Activated gamma-delta T cell treated with anti-CD3 and anti-CD28 coated beads, Interleukin-2, amount 50 U/mL, for 16 hours (primary cell): ENCODE results near the gene RYR3.

Experiments
- DNase-seq: peaks from one replicate; pipeline ENCODE4 v3.0.0-alpha.2; 2020; ENCODE audit warnings: low read depth

The RYR3 gene

GRCh38 chr15:33310481-33311311 lies at the start of gene RYR3:
Gene RYR3, plus strand, starts transcription at chr15:33310967. Its CDS starts 79 bp downstream, at chr15:33311046.
- no peak for DNase-seq

DNA sequence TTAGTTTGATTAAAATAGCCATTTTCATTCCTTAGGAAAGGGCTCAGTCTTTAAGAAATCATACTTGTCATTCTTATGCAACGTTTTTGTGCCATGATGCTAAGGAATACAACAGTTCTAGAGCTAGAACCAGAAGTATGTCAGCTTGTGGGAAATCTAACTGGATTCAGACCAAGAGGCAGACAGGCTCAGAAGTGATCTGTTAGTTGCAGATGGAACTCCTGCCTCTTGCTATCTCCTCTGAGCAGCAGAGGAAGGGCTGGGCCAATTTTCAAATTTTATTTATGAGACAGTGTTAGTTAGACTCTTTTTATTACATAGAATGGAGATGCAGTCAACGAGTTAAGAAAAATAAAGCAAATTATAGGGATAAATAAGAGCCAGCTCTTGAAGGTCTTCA lies 48.5 kb upstream of the RYR3 start:
- DNase-seq: no peak

DNA sequence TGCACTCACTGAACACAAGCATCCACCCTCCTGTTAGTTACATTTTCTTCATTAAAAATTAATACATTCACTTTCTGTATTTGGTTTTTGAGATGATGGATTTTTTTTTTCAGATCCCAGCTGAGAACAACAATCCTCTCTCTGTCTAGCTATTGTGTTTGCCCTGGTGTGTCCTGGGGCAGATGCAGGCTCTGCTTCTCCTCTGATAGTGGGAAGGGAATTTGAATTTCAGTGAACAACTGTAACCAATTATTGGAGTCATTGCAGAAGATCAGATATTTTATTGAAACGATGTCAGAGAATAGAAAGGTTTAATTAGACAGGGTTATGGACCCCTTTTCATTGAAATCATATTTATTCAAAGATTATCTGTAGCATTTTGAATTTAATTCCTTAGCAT lies 33.1 kb upstream of the RYR3 start:
- DNase-seq: no peak

DNA sequence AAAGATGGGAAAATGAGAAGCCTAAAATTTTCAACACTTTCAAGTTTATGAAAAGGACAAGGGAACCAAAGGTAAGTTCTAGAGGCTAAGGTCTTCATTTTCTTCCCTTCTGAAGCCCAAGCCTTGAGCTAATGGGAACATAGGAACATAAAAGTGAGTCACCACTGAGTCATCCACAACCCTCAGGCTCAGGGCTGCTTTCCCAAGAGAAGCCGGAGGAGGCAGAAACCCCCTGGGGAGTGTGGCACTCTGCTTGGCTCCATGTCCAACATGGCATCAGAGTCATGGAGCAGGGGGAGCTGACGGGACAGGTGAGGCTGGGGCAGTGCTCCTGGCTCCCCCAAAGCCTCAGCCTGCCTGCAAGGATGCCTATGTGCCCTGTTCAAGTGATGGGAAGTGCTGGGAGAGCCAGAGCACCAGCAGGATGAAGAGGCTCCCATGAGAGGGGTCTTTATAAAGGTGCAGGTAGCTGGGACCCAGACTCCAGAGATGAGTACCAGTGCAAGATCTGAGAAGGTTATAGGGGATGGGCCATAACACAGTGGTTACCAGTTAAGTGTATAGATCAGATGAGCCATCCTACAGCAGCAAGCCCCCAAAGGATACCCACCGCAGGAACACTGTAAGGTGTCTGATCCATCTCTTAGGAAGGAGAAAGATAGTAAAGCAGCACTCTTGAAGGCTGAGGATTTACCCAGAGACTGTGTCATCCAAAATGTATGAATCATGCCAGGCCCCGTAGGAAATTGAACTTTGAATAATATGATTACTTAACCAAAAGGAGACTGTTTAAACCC lies 31.8 kb upstream of the RYR3 start:
- no peak for DNase-seq

GRCh38 chr15:33279613-33280205 lies 31.1 kb upstream of the RYR3 start:
- no peak for DNase-seq

DNA sequence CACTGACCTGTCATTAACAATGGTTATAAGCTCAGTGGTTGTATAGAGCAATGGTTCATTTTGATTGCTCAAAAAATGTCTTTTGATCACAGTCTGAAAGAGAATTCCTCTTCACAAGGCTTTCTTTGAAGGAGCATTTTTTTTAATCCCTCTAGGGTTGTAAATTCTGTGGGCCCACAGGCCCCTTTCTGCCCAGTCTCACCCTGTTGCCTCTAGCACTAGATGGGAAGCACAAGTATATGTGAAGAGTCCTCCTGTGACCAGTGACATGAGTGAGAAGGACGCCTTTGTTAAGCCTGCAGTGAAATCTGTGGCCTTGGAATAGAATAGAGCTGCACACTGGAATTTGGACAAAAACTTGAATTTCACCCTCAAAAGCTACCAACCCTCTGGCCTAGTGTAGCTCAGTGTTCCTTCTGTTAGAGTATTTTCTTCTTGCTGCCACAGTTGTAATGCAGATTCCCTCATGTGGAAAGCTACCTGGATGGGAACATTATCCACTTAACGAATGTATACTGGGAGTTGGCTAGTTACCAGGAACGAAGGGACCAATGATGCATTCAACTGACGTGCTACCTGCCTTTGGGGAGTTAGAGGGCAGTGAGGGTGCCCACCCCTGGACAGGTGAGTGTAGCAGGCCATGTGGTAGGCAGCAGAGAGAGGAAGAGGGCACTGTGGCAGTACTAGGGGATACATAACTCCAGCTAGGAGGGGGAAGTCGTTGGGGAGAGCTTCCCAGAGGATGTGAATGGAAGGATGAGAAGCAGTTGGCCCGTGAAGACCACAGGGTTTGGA lies 28.3 kb upstream of the RYR3 start:
- no peak for DNase-seq

DNA sequence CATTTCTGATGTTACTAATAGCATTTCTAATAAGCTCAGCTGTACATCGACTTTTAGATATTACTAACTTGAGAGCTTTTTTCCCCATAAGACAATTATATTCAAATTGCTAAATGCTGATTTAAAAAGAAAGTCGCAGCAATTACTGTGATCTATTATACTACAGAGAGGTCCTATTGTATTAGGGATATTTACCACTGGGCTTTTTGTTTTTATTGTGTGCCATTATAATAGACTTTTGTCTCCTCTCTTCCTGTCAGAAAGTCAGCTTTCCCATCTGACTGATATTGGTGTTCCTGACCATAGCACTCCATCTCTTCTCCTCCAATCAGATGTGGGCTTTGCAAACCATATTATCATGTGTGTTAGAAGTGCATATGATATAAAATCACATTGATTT lies 27.2 kb upstream of the RYR3 start:
- no peak for DNase-seq

- DNase-seq: no peak
Measured at GRCh38 chr15:33284336-33284735, 26.4 kb upstream of the RYR3 start.

GRCh38 chr15:33292717-33293307 lies 18.0 kb upstream of the RYR3 start:
- no peak for DNase-seq

DNA sequence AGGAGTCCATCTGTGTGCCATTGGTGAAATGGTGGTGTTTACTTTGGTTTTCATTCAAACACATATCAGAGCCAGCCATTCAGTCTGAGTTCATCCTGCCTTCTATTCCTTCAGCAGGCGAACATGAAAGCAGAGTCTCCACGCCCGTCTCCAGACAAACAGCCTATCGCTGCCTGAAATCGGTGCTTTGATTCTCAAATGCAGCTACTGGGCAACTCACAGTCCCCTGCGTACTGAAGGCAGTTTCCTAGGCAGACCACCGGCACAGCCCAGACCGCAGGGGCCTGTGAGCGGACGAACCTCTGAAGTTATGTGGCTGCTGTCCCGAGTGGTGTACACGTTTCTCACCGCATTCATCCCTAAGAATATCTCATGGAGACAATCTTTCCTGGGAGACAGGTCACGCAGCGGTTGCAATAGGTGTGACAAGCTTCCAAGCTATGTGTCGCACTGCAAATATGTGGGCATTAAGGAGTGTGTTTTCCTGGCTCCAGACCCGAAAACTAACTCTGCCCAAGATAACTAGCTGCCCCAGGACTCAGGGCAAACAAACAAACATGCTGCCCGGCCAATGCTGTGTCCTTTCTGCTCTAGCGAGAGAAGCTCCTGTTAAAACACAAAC lies 16.9 kb upstream of the RYR3 start:
- no peak for DNase-seq

DNA sequence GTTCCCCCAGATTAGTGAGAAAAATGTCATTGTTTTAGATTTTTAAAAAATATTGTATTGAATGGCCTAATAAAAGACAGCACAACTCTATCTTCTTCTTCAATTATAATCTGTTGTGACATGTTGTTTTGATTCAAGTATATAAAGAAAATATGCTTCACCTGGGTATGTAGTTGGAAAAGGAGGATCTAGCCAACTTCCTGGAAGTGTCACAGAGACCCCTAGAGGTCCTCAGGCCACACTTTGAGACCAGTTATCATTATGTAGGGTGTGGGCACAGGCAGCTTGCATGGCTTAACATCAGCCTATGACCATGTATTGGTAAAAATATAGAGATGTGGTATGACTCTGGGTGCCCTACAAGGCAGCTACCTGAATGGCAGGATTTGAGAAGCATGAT lies 14.7 kb upstream of the RYR3 start:
- DNase-seq: no peak

- no peak for DNase-seq
Measured at GRCh38 chr15:33296856-33297255, 13.9 kb upstream of the RYR3 start.

GRCh38 chr15:33298631-33299030 lies 12.1 kb upstream of the RYR3 start:
- no peak for DNase-seq

- no peak for DNase-seq
Measured at GRCh38 chr15:33304924-33305323, 5.8 kb upstream of the RYR3 start.

DNA sequence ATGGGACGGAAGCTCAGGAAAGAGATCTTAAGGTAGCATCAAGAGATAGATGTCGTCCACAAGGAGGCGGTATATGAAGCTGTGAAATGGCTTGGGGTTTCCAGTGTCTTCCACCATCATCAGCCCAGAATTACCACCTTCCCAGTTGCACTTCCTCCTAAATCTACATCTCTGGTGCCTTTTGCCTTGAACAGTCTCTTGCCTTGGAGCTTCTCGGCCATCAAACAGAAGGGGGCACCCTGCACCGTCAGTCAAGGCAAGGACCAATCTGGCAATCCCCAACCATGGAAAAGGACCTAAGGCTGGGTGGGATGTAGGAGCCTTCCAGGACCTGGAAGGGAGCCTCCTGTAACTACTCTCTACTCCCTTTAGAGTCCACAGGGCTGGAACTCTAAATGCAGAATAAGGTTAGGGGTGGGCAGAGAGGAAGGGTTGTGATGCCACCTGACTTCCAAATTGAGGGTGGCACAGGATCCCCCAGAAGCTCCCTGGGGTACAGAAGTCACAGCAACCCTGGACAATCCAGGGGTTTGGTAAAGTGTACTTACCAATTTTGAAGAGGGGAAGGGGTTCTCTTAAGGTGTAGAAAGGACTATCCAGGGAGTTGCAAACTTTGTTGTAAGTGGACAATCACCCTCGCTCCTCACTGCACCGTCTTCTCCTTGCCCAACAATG lies 1.0 kb upstream of the RYR3 start:
- DNase-seq: no peak

DNA sequence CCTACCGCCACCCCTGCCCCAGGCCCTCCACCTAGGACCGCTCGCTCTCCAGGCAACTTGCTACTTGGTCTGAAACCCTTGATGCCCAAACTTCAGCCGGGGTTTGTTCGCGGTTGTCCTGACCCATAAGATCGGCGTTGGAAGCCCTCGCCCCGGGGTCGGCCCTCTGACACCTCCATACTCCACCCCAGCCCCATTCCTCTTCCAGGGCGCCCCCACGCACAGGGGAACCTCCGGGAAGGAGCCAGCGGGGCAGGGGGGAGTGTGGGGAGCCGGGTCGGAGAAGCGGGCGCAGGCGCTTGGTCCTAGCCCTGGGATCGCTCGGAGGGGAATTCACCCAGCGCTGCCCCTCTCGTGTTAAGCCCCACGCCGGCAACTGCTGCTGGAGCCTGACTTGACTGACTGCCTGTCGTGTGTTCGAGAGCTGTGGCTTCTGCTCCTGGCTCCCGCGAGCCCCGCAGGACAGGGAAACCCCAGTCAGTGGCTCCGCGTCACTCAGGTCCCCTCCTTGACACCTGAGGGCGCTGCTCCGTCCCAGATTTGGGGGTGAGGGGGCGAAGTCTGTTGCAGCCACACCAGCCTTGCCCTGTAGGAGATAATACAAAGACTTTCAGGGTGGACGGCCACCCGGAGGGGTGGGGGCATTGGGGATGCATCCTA lies 675 bp downstream of the RYR3 start:
- no peak for DNase-seq

DNA sequence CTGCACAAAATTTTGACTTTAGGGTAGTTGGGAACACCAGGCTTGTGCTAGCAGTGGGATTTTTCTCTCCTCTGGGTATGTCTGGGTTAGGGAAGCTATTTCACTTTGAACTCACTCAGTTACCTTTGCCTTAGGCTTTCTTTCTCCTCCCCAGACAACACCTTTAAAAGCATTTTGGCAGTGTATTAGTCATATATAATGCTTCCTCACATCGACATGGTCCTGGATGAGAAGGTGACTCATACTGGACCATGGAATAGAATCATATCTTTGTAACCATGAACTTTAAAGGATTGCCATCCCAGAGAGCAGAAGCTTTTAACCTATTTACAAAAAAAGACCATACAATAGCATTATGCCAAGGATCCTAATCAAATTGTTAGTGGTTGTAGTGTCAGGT lies 2.7 kb downstream of the RYR3 start:
- DNase-seq: no peak

DNA sequence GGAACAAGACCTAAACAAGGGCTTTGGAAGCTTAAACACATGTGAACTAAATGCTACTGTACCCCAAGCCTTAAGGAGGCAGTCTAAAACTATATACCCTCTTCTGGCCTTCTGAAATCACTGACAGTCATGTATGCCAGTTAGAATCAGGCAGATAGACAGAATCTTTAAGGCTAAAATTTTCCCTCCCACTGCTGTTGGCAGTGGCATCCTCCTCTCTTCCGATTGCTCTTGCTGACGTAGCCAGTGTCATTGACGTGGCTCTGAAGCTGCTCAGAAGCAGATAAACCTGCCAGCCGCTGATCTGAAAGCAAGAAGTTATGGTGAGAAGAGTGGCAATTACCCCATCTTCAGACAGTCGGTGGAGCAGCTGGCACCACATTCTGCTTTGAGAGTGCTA lies 3.3 kb downstream of the RYR3 start:
- no peak for DNase-seq

GRCh38 chr15:33315044-33315443 lies 4.3 kb downstream of the RYR3 start:
- no peak for DNase-seq

- DNase-seq: no peak
Measured at GRCh38 chr15:33317896-33318295, 7.1 kb downstream of the RYR3 start.
